Spleen (tissue), 11 donors: ENCODE results near the gene MRPS25. TPM values are rescaled to one million over a fixed set of nuclear protein-coding genes. Genes with fewer than 3 reads are reported as not detected.

Experiments used
- DNase-seq: peaks from one replicate; pipeline ENCODE4 v3.0.0-alpha.2; 2020
- H3K27ac ChIP-seq, 8 donors: fragments of 200-600 bp; sonication (generic) in 7 of 8; 1 replicate in 4 of 8; 2 replicates in 4 of 8; pipeline versions ENCODE4 v1.5.0 to v1.8.0; 2016 to 2021; ENCODE audit warnings: inconsistent platforms in 4 of 8, mild to moderate bottlenecking in 4 of 8, moderate library complexity in 1 of 8
- H3K27me3 ChIP-seq, 7 donors: fragments of 200-600 bp; sonication (generic) in 6 of 7; replicated peaks in 1 of 7; 1 replicate in 4 of 7; 2 replicates in 3 of 7; pipeline versions ENCODE4 v1.5.0 to v1.8.0; 2016 to 2021; ENCODE audit warnings: inconsistent platforms in 3 of 7, mild to moderate bottlenecking in 1 of 7
- H3K36me3 ChIP-seq, 6 donors: fragments of 200-600 bp; sonication (generic) in 5 of 6; 1 replicate in 4 of 6; 2 replicates in 2 of 6; pipeline versions ENCODE4 v1.5.0 to v1.8.0; 2016 to 2021; ENCODE audit warnings: inconsistent platforms in 2 of 6
- H3K4me1 ChIP-seq, 6 donors: fragments of 200-600 bp; sonication (generic) in 5 of 6; 1 replicate in 3 of 6; 2 replicates in 3 of 6; pipeline versions ENCODE4 v1.5.0 to v1.8.0; 2016 to 2021; ENCODE audit warnings: inconsistent platforms in 3 of 6
- H3K4me3 ChIP-seq, 8 donors: fragments of 200-600 bp; sonication (generic) in 7 of 8; 1 replicate in 4 of 8; 2 replicates in 4 of 8; pipeline versions ENCODE4 v1.5.0 to v1.8.0; 2016 to 2021; ENCODE audit warnings: inconsistent platforms in 4 of 8, mild to moderate bottlenecking in 4 of 8, moderate library complexity in 2 of 8
- H3K9me3 ChIP-seq, 8 donors: fragments of 200-600 bp; sonication (generic) in 7 of 8; 1 replicate in 4 of 8; 2 replicates in 4 of 8; pipeline versions ENCODE4 v1.5.0 to v1.8.0; 2016 to 2021; ENCODE audit warnings: inconsistent platforms in 4 of 8
- POLR2A ChIP-seq, 3 donors: fragments of 450-650 bp; IDR thresholded peaks; one replicate each; pipeline ENCODE4 v1.5.1; 2017; ENCODE audit warnings: antibody characterized with exemption in 3 of 3, mild to moderate bottlenecking in 1 of 3
- POLR2AphosphoS5 ChIP-seq, 3 donors: sonication (generic); formaldehyde crosslinking; IDR thresholded peaks; one replicate each; pipeline ENCODE4 v1.5.1; 2017; ENCODE audit warnings: antibody characterized with exemption in 3 of 3
- WGBS, 5 donors: extraction: QIAGEN DNeasy Blood & Tissue Kit in 3 of 5; methylation state at CpG; one replicate each; pipeline versions ENCODE4 v1.1.5 to v1.1.7; 2013 to 2018; 5-methylcytosine and 5-hydroxymethylcytosine counted together
- intact Hi-C: fragments of 100-400 bp; cut with DNase I; formaldehyde crosslinking; loops from one replicate; pipeline ENCODE4 v1.15.0; 2023; ENCODE audit warnings: low total_unique reads
- polyA plus RNA-seq, 3 donors: library from polyadenylated mRNA; stranded (reverse); fragments of 200-250 nt; gene quantifications; one replicate each; pipeline ENCODE4 v1.2.1, GENCODE V29; 2013
- total RNA-seq, 7 donors: library from RNA; depleted of rRNA in 3 of 7; stranded (reverse); fragments of >200 nt in 3 of 7; fragmentation: NEBNext Ultra II Directional in 4 of 7; extraction: Animal tissue kit (Norgen Biotek cat#: 25700) in 4 of 7; gene quantifications; one replicate each; pipeline versions ENCODE4 v1.1.0 to v1.2.1, GENCODE V29; 2016 to 2021
- TF ChIP-seq, protein P1 (sequence below), 11 experiments: fragments of 200-600 bp in 7 of 11; fragments of 450-650 bp in 4 of 11; sonication (generic) in 4 of 11; IDR thresholded peaks in 8 of 11; conservative IDR thresholded peaks in 3 of 11; 1 replicate in 7 of 11; 2 replicates in 4 of 11; pipeline versions ENCODE4 v1.4.0 to v1.8.0; 2016 to 2021; ENCODE audit warnings: antibody characterized with exemption in 11 of 11, inconsistent platforms in 4 of 11, mild to moderate bottlenecking in 1 of 11
- donor health status: healthy with polysubstance abuse.
- donor health status: DM: no; HTN: no; CAD: no; lungs with moderate emphysema.
- donor health status: DM: no; HTN: no; CAD: no.
- donor health status: Bipolar disorder and iron deficiency.
- donor health status: healthy.
- donor health status: DM: no; HTN: no; CAD: no.
- donor health status: DM: yes; HTN: yes; CAD: no.

The MRPS25 gene
- total and polyA plus RNA-seq, 10 donors: 23.8 to 85.1 (median 56.8) TPM

GRCh38 chr3:15023719-15024118, 41.4 kb downstream of the MRPS25 start:
- TF ChIP-seq POLR2A (IDR thresholded peaks at IDR 0.05) (no peak), POLR2AphosphoS5 (IDR thresholded peaks at IDR 0.05) (no peak)
- TF ChIP-seq, protein P1, sequence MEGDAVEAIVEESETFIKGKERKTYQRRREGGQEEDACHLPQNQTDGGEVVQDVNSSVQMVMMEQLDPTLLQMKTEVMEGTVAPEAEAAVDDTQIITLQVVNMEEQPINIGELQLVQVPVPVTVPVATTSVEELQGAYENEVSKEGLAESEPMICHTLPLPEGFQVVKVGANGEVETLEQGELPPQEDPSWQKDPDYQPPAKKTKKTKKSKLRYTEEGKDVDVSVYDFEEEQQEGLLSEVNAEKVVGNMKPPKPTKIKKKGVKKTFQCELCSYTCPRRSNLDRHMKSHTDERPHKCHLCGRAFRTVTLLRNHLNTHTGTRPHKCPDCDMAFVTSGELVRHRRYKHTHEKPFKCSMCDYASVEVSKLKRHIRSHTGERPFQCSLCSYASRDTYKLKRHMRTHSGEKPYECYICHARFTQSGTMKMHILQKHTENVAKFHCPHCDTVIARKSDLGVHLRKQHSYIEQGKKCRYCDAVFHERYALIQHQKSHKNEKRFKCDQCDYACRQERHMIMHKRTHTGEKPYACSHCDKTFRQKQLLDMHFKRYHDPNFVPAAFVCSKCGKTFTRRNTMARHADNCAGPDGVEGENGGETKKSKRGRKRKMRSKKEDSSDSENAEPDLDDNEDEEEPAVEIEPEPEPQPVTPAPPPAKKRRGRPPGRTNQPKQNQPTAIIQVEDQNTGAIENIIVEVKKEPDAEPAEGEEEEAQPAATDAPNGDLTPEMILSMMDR (IDR thresholded peaks at IDR 0.05 in 8 of 11, conservative IDR thresholded peaks at IDR 0.05 in 3 of 11): no peak
- 93 to 99% (median 95%) methylated on average over 2 of the region's 2 CpGs for WGBS, 5 donors
- H3K36me3 ChIP-seq: peaks cover 5 to 100% (median 91%) of the 10 kb centered on the region in 6 donors

DNA sequence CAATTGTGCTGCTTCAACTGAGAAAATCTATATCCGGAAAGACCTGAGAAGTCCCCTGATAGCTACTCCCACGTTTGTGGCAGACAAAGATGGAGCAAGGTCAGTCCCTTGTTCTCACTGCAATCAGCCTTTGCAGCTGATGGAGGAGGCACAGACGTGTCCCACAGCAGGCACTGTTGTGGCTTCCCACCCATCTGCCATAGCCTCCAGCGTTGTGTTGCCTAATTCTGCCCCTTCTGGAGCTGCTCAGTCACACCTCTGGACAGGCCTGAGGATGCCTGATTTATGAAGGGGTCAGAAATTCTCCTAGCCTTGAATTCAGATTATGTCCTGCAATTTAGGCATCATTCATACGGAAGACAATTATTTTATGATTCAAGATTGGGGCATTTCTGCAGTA, 41.9 kb downstream of the MRPS25 start:
- DNase-seq: no peak
- WGBS, 5 donors: 73 to 87% (median 80%) methylated on average over 5 of the region's 5 CpGs
- TF ChIP-seq POLR2AphosphoS5 (IDR thresholded peaks at IDR 0.05) (no peak), POLR2A (IDR thresholded peaks at IDR 0.05) (no peak)
- TF ChIP-seq, protein P1 (IDR thresholded peaks at IDR 0.05 in 8 of 11, conservative IDR thresholded peaks at IDR 0.05 in 3 of 11): no peak
- no peak overlapping the region for H3K4me3 ChIP-seq
- no peaks in the 10 kb centered on the region for H3K27me3 ChIP-seq
- H3K9me3 ChIP-seq: no peaks in the 10 kb centered on the region
- no peaks in the 10 kb centered on the region for H3K4me1 ChIP-seq
- H3K36me3 ChIP-seq: peaks cover 7 to 100% (median 90%) of the 10 kb centered on the region in 6 donors
- intact Hi-C loops: no loop called here
- no peak overlapping the region for H3K27ac ChIP-seq

More at GRCh38 chr3:15023719-15024118, 41.4 kb downstream of the MRPS25 start:
- DNase-seq: no peak
- H3K9me3 ChIP-seq: no peaks in the 10 kb centered on the region
- H3K4me1 ChIP-seq: no peaks in the 10 kb centered on the region
- H3K27ac ChIP-seq: no peak overlapping the region
- no peak overlapping the region for H3K4me3 ChIP-seq
- intact Hi-C loops: no loop called here
- H3K27me3 ChIP-seq: no peaks in the 10 kb centered on the region

DNA sequence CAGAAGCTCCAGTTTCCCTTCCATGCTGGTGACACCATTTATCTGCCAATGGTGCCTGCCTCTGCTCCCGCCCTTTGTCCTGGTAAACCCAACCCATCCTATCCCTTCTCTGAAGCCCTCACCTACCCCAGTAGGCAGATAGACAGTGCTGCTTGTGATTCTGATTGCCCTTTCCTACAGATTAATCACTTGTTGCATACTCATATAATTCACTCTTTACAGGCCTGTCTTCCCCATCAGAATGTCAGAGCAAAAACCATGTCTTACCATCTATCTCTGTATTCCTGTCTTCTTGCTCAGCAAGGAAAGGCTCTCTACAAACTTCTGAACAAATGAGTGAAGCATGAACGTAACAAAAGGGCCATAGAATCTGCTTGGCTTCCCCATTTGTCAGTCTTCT, 47.9 kb downstream of the MRPS25 start:
- no peak for DNase-seq
- TF ChIP-seq, protein P1 (IDR thresholded peaks at IDR 0.05 in 8 of 11, conservative IDR thresholded peaks at IDR 0.05 in 3 of 11): no peak
- TF ChIP-seq POLR2AphosphoS5 (IDR thresholded peaks at IDR 0.05) (no peak), POLR2A (IDR thresholded peaks at IDR 0.05) (no peak)
- peaks cover 12 to 100% (median 84%) of the 10 kb centered on the region in 6 donors for H3K36me3 ChIP-seq
- WGBS, 5 donors: 95 to 98% (median 95%) methylated on average over 2 of the region's 2 CpGs
- no peaks in the 10 kb centered on the region for H3K27me3 ChIP-seq
- H3K4me3 ChIP-seq: no peak overlapping the region
- intact Hi-C loops: no loop called here
- H3K4me1 ChIP-seq: peaks cover 0 to 6% (median 0%) of the 10 kb centered on the region in 6 donors
- H3K9me3 ChIP-seq: no peaks in the 10 kb centered on the region
- H3K27ac ChIP-seq: no peak overlapping the region

GRCh38 chr3:15015456-15015855, 49.7 kb downstream of the MRPS25 start:
- TF ChIP-seq POLR2AphosphoS5 (IDR thresholded peaks at IDR 0.05): no peak
- no peak for TF ChIP-seq POLR2A (IDR thresholded peaks at IDR 0.05)
- TF ChIP-seq, protein P1 (IDR thresholded peaks at IDR 0.05 in 8 of 11, conservative IDR thresholded peaks at IDR 0.05 in 3 of 11): no peak
- 85 to 90% (median 88%) methylated on average over 4 of the region's 4 CpGs for WGBS, 5 donors
- H3K27me3 ChIP-seq: no peaks in the 10 kb centered on the region
- intact Hi-C loops: no loop called here
- peaks cover 0 to 6% (median 0%) of the 10 kb centered on the region in 6 donors for H3K4me1 ChIP-seq
- DNase-seq: no peak
- H3K27ac ChIP-seq: no peak overlapping the region
- no peak overlapping the region for H3K4me3 ChIP-seq
- peaks cover 12 to 100% (median 74%) of the 10 kb centered on the region in 6 donors for H3K36me3 ChIP-seq
- H3K9me3 ChIP-seq: no peaks in the 10 kb centered on the region
